GM18508 (cell line): ENCODE data around the gene ANO4.
A peak's percentile ranks its signal among the peaks of the same experiment; 100 is the strongest.
"Not testable (repeated sequence)": the region's sequence is repeated elsewhere in the genome, so short reads cannot be mapped to it uniquely, and the experiment has no call there.

ENCODE experiments used
- ATAC-seq: cut with Tn5 transposase; IDR thresholded peaks from one replicate; pipeline ENCODE4 v1.9.1; 2021; ENCODE audit warnings: moderate number of reproducible peaks; ENCODE audit not compliant: insufficient read depth, unreplicated experiment

The ANO4 gene

GRCh38 chr12:100984796-100985195, 190.2 kb downstream of the ANO4 start:
- no peak for ATAC-seq

- no peak for ATAC-seq
Measured at GRCh38 chr12:100986595-100987547, 192.3 kb downstream of the ANO4 start.

GRCh38 chr12:100987552-100988521, 193.3 kb downstream of the ANO4 start:
- ATAC-seq = peak; percentile 95

GRCh38 chr12:100989509-100989908, 194.9 kb downstream of the ANO4 start:
- ATAC-seq = not testable (repeated sequence)

GRCh38 chr12:100991102-100991501, 196.5 kb downstream of the ANO4 start:
- no peak for ATAC-seq

GRCh38 chr12:100992194-100992593, 197.6 kb downstream of the ANO4 start:
- no peak for ATAC-seq

GRCh38 chr12:100993916-100994450, 199.4 kb downstream of the ANO4 start:
- no peak for ATAC-seq

GRCh38 chr12:100995201-100995600, 200.6 kb downstream of the ANO4 start:
- ATAC-seq = no peak

- peak; percentile 73 for ATAC-seq
Measured at GRCh38 chr12:100995771-100996170, 201.2 kb downstream of the ANO4 start.

GRCh38 chr12:101001669-101002068, 207.1 kb downstream of the ANO4 start:
- ATAC-seq = peak; percentile 59

GRCh38 chr12:101002696-101003419, 208.3 kb downstream of the ANO4 start:
- ATAC-seq = no peak

GRCh38 chr12:101004898-101005297, 210.3 kb downstream of the ANO4 start:
- ATAC-seq = no peak

GRCh38 chr12:101009274-101009673, 214.7 kb downstream of the ANO4 start:
- ATAC-seq = no peak

- ATAC-seq = no peak
Measured at GRCh38 chr12:101010896-101011295, 216.3 kb downstream of the ANO4 start.

GRCh38 chr12:101013993-101014392, 219.4 kb downstream of the ANO4 start:
- no peak for ATAC-seq

- no peak for ATAC-seq
Measured at GRCh38 chr12:101015044-101015443, 220.5 kb downstream of the ANO4 start.

- no peak for ATAC-seq
Measured at GRCh38 chr12:101018540-101018939, 224.0 kb downstream of the ANO4 start.

- ATAC-seq = no peak
Measured at GRCh38 chr12:101019201-101019600, 224.6 kb downstream of the ANO4 start.

GRCh38 chr12:101019667-101020066, 225.1 kb downstream of the ANO4 start:
- no peak for ATAC-seq

GRCh38 chr12:101021442-101021841, 226.9 kb downstream of the ANO4 start:
- no peak for ATAC-seq
